H9 (cell line): ENCODE data around the gene HS6ST3. TPM values are rescaled to one million over a fixed set of nuclear protein-coding genes. Genes with fewer than 3 reads are reported as not detected.
A peak's percentile ranks its signal among the peaks of the same experiment; 100 is the strongest.

ENCODE experiments used
- DNase-seq: peaks from one replicate; pipeline ENCODE4 v3.0.0-alpha.2; 2017
- H2AFZ ChIP-seq: one replicate; pipeline ENCODE4 v1.6.1; 2013; ENCODE audit warnings: mild to moderate bottlenecking, low read length, control low read depth, moderate library complexity
- H2AK5ac ChIP-seq: 2 replicates; pipeline ENCODE4 v1.6.1; 2013; ENCODE audit warnings: low read length, control low read depth, mixed read lengths; ENCODE audit not compliant: insufficient read length
- H2BK120ac ChIP-seq: one replicate; pipeline ENCODE4 v1.6.1; 2013; ENCODE audit warnings: low read depth, mild to moderate bottlenecking, low read length, control low read depth, inconsistent platforms; ENCODE audit not compliant: poor library complexity, severe bottlenecking
- H2BK12ac ChIP-seq: 2 replicates; pipeline ENCODE4 v1.6.1; 2013; ENCODE audit warnings: low read length, control low read depth, mixed read lengths, low read depth; ENCODE audit not compliant: insufficient read length
- H2BK15ac ChIP-seq: 2 replicates; pipeline ENCODE4 v1.6.1; 2013; ENCODE audit warnings: low read depth, low read length, control low read depth
- H2BK20ac ChIP-seq: one replicate; pipeline ENCODE4 v1.6.1; 2013; ENCODE audit warnings: low read depth, mild to moderate bottlenecking, low read length, control low read depth, inconsistent platforms; ENCODE audit not compliant: poor library complexity, severe bottlenecking
- H2BK5ac ChIP-seq: 2 replicates; pipeline ENCODE4 v1.6.1; 2013; ENCODE audit warnings: low read length, control low read depth, mixed read lengths; ENCODE audit not compliant: insufficient read length
- H3K14ac ChIP-seq: 2 replicates; pipeline ENCODE4 v1.6.1; 2013; ENCODE audit warnings: low read length, control low read depth; ENCODE audit not compliant: insufficient read depth
- H3K18ac ChIP-seq: 2 replicates; pipeline ENCODE4 v1.6.1; 2013; ENCODE audit warnings: low read depth, mild to moderate bottlenecking, mixed read lengths, low read length, control low read depth; ENCODE audit not compliant: insufficient read length
- H3K23ac ChIP-seq: 2 replicates; pipeline ENCODE4 v1.6.1; 2013; ENCODE audit warnings: low read length, control low read depth, mixed read lengths, low read depth; ENCODE audit not compliant: insufficient read length
- H3K23me2 ChIP-seq: 2 replicates; pipeline ENCODE4 v1.6.1; 2013; ENCODE audit warnings: low read depth, mild to moderate bottlenecking, mixed read lengths, low read length, control low read depth; ENCODE audit not compliant: insufficient read length, poor library complexity, severe bottlenecking
- H3K27ac ChIP-seq: 2 replicates; pipeline ENCODE4 v1.5.1; 2013; ENCODE audit warnings: low read length, control low read depth, mixed read lengths, low read depth; ENCODE audit not compliant: insufficient read length
- H3K27me3 ChIP-seq: 2 replicates; pipeline ENCODE4 v1.6.1; 2013; ENCODE audit warnings: low read length, control low read depth, inconsistent platforms; ENCODE audit not compliant: insufficient read depth
- H3K4ac ChIP-seq: 2 replicates; pipeline ENCODE4 v1.6.1; 2013; ENCODE audit warnings: low read depth, mild to moderate bottlenecking, control low read depth, inconsistent platforms, low read length, moderate library complexity
- H3K4me1 ChIP-seq: 2 replicates; pipeline ENCODE4 v1.6.1; 2013; ENCODE audit warnings: low read length, control low read depth, inconsistent platforms; ENCODE audit not compliant: insufficient read depth
- H3K4me2 ChIP-seq: 2 replicates; pipeline ENCODE4 v1.6.1; 2013; ENCODE audit warnings: low read length, control low read depth, mixed read lengths; ENCODE audit not compliant: insufficient read length, insufficient read depth
- H3K56ac ChIP-seq: 2 replicates; pipeline ENCODE4 v1.6.1; 2013; ENCODE audit warnings: low read depth, mild to moderate bottlenecking, mixed read lengths, low read length, control low read depth; ENCODE audit not compliant: insufficient read length
- H3K79me1 ChIP-seq: 2 replicates; pipeline ENCODE4 v1.6.1; 2013; ENCODE audit warnings: low read depth, mild to moderate bottlenecking, moderate library complexity, low read length, control low read depth, inconsistent platforms; ENCODE audit not compliant: insufficient read depth, poor library complexity, severe bottlenecking
- H3K79me2 ChIP-seq: 2 replicates; pipeline ENCODE4 v1.6.1; 2013; ENCODE audit warnings: low read length, control low read depth, inconsistent platforms; ENCODE audit not compliant: insufficient read depth
- H3K9ac ChIP-seq: 2 replicates; pipeline ENCODE4 v1.6.1; 2013; ENCODE audit warnings: low read length, control low read depth, mixed read lengths; ENCODE audit not compliant: insufficient read length; ENCODE audit errors: extremely low read depth
- H3K9me3 ChIP-seq: one replicate; pipeline ENCODE4 v1.6.1; 2013; ENCODE audit warnings: low read depth, low read length, inconsistent platforms; ENCODE audit not compliant: control insufficient read depth
- H3T11ph ChIP-seq: one replicate; pipeline ENCODE4 v1.6.1; 2013; ENCODE audit warnings: mild to moderate bottlenecking, low read length, control low read depth, inconsistent platforms
- H4K20me1 ChIP-seq: one replicate; pipeline ENCODE4 v1.6.1; 2013; ENCODE audit not compliant: control insufficient read depth, insufficient read length, insufficient read depth
- H4K5ac ChIP-seq: 2 replicates; pipeline ENCODE4 v1.6.1; 2013; ENCODE audit warnings: low read depth, mild to moderate bottlenecking, mixed read lengths, low read length, control low read depth; ENCODE audit not compliant: insufficient read length
- H4K8ac ChIP-seq: replicated peaks from 2 replicates; pipeline ENCODE4 v1.6.1; 2013; ENCODE audit warnings: low read length, control low read depth, mixed read lengths, low read depth; ENCODE audit not compliant: insufficient read length
- H4K91ac ChIP-seq: 2 replicates; pipeline ENCODE4 v1.6.1; 2013; ENCODE audit warnings: low read depth, mild to moderate bottlenecking, moderate library complexity, mixed read lengths, low read length, control low read depth; ENCODE audit not compliant: insufficient read length
- H3K27ac Mint-ChIP-seq, 3 experiments: 2 replicates in 2 of 3; 3 replicates in 1 of 3; pipeline ENCODE4 v1.8.0; 2020 to 2021; ENCODE audit warnings: mixed read lengths in 3 of 3, mild to moderate bottlenecking in 1 of 3, moderate library complexity in 1 of 3
- H3K27me3 Mint-ChIP-seq: 2 replicates; pipeline ENCODE4 v1.8.0; 2021; ENCODE audit warnings: low read depth, mild to moderate bottlenecking, moderate library complexity, mixed read lengths
- H3K36me3 Mint-ChIP-seq, 3 experiments: 2 replicates in 2 of 3; 3 replicates in 1 of 3; pipeline ENCODE4 v1.8.0; 2020 to 2021; ENCODE audit warnings: low read depth in 3 of 3, mixed read lengths in 3 of 3; ENCODE audit not compliant: insufficient read depth in 1 of 3
- H3K4me1 Mint-ChIP-seq, 2 experiments: 2 replicates each; pipeline ENCODE4 v1.8.0; 2020; ENCODE audit warnings: mixed read lengths in 2 of 2
- H3K4me3 Mint-ChIP-seq, 2 experiments: 2 replicates in 1 of 2; 3 replicates in 1 of 2; pipeline ENCODE4 v1.8.0; 2020 to 2021; ENCODE audit warnings: mild to moderate bottlenecking in 2 of 2, mixed read lengths in 2 of 2, moderate library complexity in 1 of 2
- H3K9me3 Mint-ChIP-seq, 2 experiments: 2 replicates in 1 of 2; 3 replicates in 1 of 2; pipeline ENCODE4 v1.8.0; 2020; ENCODE audit warnings: mild to moderate bottlenecking in 2 of 2, mixed read lengths in 2 of 2, moderate library complexity in 1 of 2
- CTCF ChIP-seq: fragments of 200-600 bp; sonication (generic); conservative IDR thresholded peaks from 3 replicates; pipeline ENCODE4 v1.8.0; 2021; ENCODE audit warnings: antibody characterized with exemption, mild to moderate bottlenecking
- WGBS: extraction: QIAGEN DNeasy Blood & Tissue Kit; methylation state at CpG from one replicate; pipeline ENCODE4 v1.1.7; 2013; ENCODE audit warnings: missing lambda C conversion rate, low lambda C conversion rate, mixed read lengths; ENCODE audit not compliant: insufficient read length; ENCODE audit errors: extremely low coverage; 5-methylcytosine and 5-hydroxymethylcytosine counted together
- total RNA-seq: library from RNA; stranded (reverse); gene quantifications from 2 replicates; pipeline ENCODE4 v1.2.1, GENCODE V29; 2021

The HS6ST3 gene
- total RNA-seq, 1 experiment from 2014 or later = 0.44 TPM

- no peak overlapping the region for H2AFZ ChIP-seq
- H3K23me2 ChIP-seq = no peaks in the 10 kb centered on the region
- H3K18ac ChIP-seq = no peak overlapping the region
- H3K23ac ChIP-seq = no peak overlapping the region
- no peak overlapping the region for H2AK5ac ChIP-seq
- H3K56ac ChIP-seq = no peak overlapping the region
- Mint-ChIP-seq H3K27me3 (no peaks in the 10 kb centered on the region; the same call in none of the 2 replicates), H3K9me3 (peaks cover 0 to 5% of the 10 kb centered on the region in 2 experiments; a peak in 2 of 5 replicates), H3K36me3 (peaks cover 0 to 5% (median 3%) of the 10 kb centered on the region in 3 experiments; a peak in 4 of 7 replicates), H3K4me1 (peaks cover 2 to 17% of the 10 kb centered on the region in 2 experiments), H3K27ac (0 out of 7 replicates have a peak overlapping the region, but pooled peaks of 1 of the 3 experiments have one; percentile 28), H3K4me3 (no peak overlapping the region)
- H4K20me1 ChIP-seq = no peaks in the 10 kb centered on the region
- H3K4ac ChIP-seq = no peak overlapping the region
- no peaks in the 10 kb centered on the region for H3K4me1 ChIP-seq
- no peaks in the 10 kb centered on the region for H3K79me1 ChIP-seq
- no peak overlapping the region for H2BK12ac ChIP-seq
- no peak overlapping the region for H4K5ac ChIP-seq
- H3K27ac ChIP-seq = no peak overlapping the region
- H3K14ac ChIP-seq = no peak overlapping the region
- H3K79me2 ChIP-seq = no peaks in the 10 kb centered on the region
- H2BK120ac ChIP-seq = no peak overlapping the region
- no peaks in the 10 kb centered on the region for H3K9me3 ChIP-seq
- H2BK5ac ChIP-seq = no peak overlapping the region
- no CpG with 5 or more reads among the region's 6 CpGs for WGBS
- TF ChIP-seq CTCF = no peak
- no peak overlapping the region for H3K4me2 ChIP-seq
- H4K8ac ChIP-seq = no peak overlapping the region
- H4K91ac ChIP-seq = no peak overlapping the region
- H3K27me3 ChIP-seq = no peaks in the 10 kb centered on the region
- H3K9ac ChIP-seq = no peak overlapping the region
- H2BK20ac ChIP-seq = no peak overlapping the region
- no peak for DNase-seq
- H3T11ph ChIP-seq = no peak overlapping the region
- no peak overlapping the region for H2BK15ac ChIP-seq
Measured at GRCh38 chr13:96848286-96848685, 758.4 kb downstream of the HS6ST3 start.
